WI38 (cell line): Measurements from ENCODE around the gene UQCR11.

Experiments used
- H3K4me3 ChIP-seq: 2 replicates; pipeline ENCODE4 v1.5.1; 2011; ENCODE audit warnings: low read depth, mild to moderate bottlenecking, control low read depth, low read length
- TF ChIP-seq, protein P1 (sequence below): IDR thresholded peaks from 2 replicates; pipeline ENCODE4 v1.5.1; 2012; ENCODE audit warnings: low read depth, mild to moderate bottlenecking, control low read depth, low read length

The UQCR11 gene

DNA sequence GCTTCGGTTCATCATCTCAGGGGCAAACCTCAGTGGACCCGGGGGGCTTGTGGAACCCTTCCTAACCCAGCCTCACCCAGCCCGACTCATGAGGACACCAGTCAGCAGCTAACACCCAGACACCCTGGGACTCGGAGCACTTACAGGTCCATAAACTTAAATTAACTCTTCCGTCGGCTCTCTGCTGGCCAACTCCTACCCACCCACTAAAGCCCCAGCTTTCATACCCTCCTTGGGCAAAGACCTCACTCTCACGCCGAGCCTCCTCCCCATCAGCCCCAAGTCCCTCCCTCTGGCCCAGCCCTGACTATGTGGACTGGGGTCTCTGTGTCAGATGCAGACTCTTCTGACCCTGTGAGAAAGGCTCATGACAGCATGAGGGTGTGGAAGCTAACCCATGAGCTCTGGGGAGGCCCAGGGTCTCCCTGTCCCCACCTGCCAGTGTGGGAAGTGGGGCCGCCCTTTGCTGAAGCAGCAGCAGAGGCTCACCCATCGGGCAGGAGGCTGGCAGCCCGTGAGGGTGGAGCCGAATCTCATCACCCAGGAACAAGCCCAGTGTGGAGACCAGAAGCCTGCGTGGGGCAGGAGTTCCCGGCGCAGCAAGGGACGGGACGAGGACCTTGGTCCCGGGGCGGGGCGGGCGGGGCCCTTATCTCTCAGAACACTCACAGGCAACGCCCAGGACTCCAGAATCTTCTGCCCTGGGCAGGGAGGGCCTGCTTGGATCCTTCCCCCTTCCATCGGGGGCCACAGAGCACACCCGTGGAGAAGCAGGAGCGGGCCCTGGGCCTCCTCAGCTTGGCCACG lies 27.4 kb upstream of the UQCR11 start:
- TF ChIP-seq, protein P1, sequence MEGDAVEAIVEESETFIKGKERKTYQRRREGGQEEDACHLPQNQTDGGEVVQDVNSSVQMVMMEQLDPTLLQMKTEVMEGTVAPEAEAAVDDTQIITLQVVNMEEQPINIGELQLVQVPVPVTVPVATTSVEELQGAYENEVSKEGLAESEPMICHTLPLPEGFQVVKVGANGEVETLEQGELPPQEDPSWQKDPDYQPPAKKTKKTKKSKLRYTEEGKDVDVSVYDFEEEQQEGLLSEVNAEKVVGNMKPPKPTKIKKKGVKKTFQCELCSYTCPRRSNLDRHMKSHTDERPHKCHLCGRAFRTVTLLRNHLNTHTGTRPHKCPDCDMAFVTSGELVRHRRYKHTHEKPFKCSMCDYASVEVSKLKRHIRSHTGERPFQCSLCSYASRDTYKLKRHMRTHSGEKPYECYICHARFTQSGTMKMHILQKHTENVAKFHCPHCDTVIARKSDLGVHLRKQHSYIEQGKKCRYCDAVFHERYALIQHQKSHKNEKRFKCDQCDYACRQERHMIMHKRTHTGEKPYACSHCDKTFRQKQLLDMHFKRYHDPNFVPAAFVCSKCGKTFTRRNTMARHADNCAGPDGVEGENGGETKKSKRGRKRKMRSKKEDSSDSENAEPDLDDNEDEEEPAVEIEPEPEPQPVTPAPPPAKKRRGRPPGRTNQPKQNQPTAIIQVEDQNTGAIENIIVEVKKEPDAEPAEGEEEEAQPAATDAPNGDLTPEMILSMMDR, result no peak
- no peak overlapping the region for H3K4me3 ChIP-seq

- TF ChIP-seq, protein P1, result no peak
- H3K4me3 ChIP-seq, result no peak overlapping the region
Measured at GRCh38 chr19:1631557-1632100, 26.4 kb upstream of the UQCR11 start.

DNA sequence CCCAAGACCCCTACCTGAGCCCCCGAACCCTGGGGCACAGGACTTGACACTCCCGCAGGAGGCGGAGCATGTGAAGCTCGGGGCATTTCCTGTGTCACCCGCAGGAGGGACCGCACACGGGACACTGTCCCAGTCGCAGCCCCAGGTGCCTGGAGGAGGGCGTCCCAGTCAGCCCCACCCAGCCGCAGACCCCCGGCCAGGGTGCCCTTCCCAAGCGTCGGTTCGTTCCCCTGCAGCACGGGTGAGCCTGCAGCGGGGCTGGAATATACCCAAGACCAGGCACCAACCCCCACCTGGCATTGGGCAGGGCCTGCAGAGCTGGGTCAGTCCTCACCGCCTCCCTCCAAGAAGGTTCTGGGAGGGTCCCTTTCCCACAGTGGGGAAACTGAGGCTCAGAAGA lies 25.5 kb upstream of the UQCR11 start:
- no peak overlapping the region for H3K4me3 ChIP-seq
- TF ChIP-seq, protein P1, result no peak

- H3K4me3 ChIP-seq, result no peak overlapping the region
Measured at GRCh38 chr19:1630012-1630411, 24.8 kb upstream of the UQCR11 start.

GRCh38 chr19:1629256-1629808 lies 24.1 kb upstream of the UQCR11 start:
- TF ChIP-seq, protein P1, result no peak
- no peak overlapping the region for H3K4me3 ChIP-seq

More at GRCh38 chr19:1630012-1630411, 24.8 kb upstream of the UQCR11 start:
- TF ChIP-seq, protein P1, result no peak

DNA sequence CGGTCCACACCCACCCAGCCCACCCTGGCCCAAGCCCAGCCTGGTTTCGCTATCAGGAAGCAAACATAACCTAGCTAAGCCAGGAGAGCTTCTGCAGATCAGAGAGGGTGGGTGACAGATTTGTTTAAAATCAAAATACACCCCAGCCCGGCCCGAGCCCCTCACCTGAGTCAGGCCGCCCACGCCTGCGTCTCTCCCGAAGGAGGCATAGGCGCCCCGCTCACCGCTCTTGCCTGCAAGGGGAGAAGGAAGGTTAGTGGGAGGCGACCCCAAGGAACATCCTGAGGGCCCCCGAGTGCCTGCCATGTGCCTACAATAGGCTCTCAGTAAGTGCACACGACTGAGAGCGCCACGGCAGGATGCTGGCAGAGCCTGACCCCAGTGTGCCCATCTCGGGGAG lies 21.9 kb upstream of the UQCR11 start:
- H3K4me3 ChIP-seq, result no peak overlapping the region
- TF ChIP-seq, protein P1, result no peak

- TF ChIP-seq, protein P1, result no peak
- no peak overlapping the region for H3K4me3 ChIP-seq
Measured at GRCh38 chr19:1626417-1627010, 21.3 kb upstream of the UQCR11 start.
